Omental fat pad (tissue), 4 donors: ENCODE results near the gene SNRNP70. TPM values are rescaled to one million over a fixed set of nuclear protein-coding genes. Genes with fewer than 3 reads are reported as not detected.
A peak's percentile ranks its signal among the peaks of the same experiment; 100 is the strongest.
"Not testable (repeated sequence)": the region's sequence is repeated elsewhere in the genome, so short reads cannot be mapped to it uniquely, and the experiment has no call there.

Experiments
- ATAC-seq: fragments of 150-250 bp; one replicate; pipeline ENCODE4 v1.9.1; 2016; ENCODE audit warnings: mild to moderate bottlenecking, moderate library complexity; ENCODE audit not compliant: low FRiP score
- DNase-seq: peaks from one replicate; pipeline ENCODE4 v3.0.0-alpha.2; 2019; ENCODE audit warnings: low spot score
- CTCF ChIP-seq, 3 donors: fragments of 450-650 bp; IDR thresholded peaks; one replicate each; pipeline ENCODE4 v1.5.1; 2016 to 2017; ENCODE audit warnings: antibody characterized with exemption in 3 of 3, mild to moderate bottlenecking in 3 of 3, moderate library complexity in 2 of 3
- total RNA-seq, 4 donors: library from RNA; depleted of rRNA; stranded (reverse); fragments of >200 nt; gene quantifications; one replicate each; pipeline ENCODE4 v1.1.0, GENCODE V29; 2016

SNRNP70 gene
- 100 to 1,000 TPM; 132 to 314 (median 207) TPM for total RNA-seq

GRCh38 chr19:49085020-49085867, at the start of gene SNRNP70:
Gene SNRNP70, plus strand, starts transcription at chr19:49085451. Its CDS starts 964 bp downstream, at chr19:49086415.
- no peak for TF ChIP-seq CTCF (IDR thresholded peaks at IDR 0.05)
- DNase-seq (peak; percentile 93), ATAC-seq (peak; percentile 99)

GRCh38 chr19:49036815-49037214, 48.4 kb upstream of the SNRNP70 start, which contains the start of gene CGB1:
Gene CGB1, minus strand, starts transcription at chr19:49036895. Its CDS starts 184 bp downstream, at chr19:49036711.
- ATAC-seq, DNase-seq: not testable (repeated sequence)

GRCh38 chr19:49038111-49038510, 47.1 kb upstream of the SNRNP70 start:
- not testable (repeated sequence) for DNase-seq, ATAC-seq

GRCh38 chr19:49038557-49039276, 46.5 kb upstream of the SNRNP70 start:
- not testable (repeated sequence) for DNase-seq, ATAC-seq

- ATAC-seq, DNase-seq: not testable (repeated sequence)
Observed at GRCh38 chr19:49039736-49040135, 45.5 kb upstream of the SNRNP70 start.

- no peak for TF ChIP-seq CTCF (IDR thresholded peaks at IDR 0.05)
- ATAC-seq: no peak
- no peak for DNase-seq
Observed at GRCh38 chr19:49042177-49042576, 43.1 kb upstream of the SNRNP70 start.

- not testable (repeated sequence) for ATAC-seq, DNase-seq
Observed at GRCh38 chr19:49042666-49043065, 42.6 kb upstream of the SNRNP70 start.

- not testable (repeated sequence) for DNase-seq, ATAC-seq
Observed at GRCh38 chr19:49043548-49043947, 41.7 kb upstream of the SNRNP70 start, which contains the start of gene CGB5. Gene CGB5, plus strand, starts transcription at chr19:49043848. Its CDS starts 362 bp downstream, at chr19:49044210.

- not testable (repeated sequence) for DNase-seq, ATAC-seq
Observed at GRCh38 chr19:49049011-49049410, 36.2 kb upstream of the SNRNP70 start, which contains the start of gene CGB8. Gene CGB8, minus strand, starts transcription at chr19:49049111. Its CDS starts 372 bp downstream, at chr19:49048739.

- ATAC-seq, DNase-seq: not testable (repeated sequence)
Observed at GRCh38 chr19:49049834-49050233, 35.4 kb upstream of the SNRNP70 start.

- not testable (repeated sequence) for ATAC-seq, DNase-seq
Observed at GRCh38 chr19:49050376-49051033, 34.7 kb upstream of the SNRNP70 start.
